AG10803 (cell line): ENCODE results near the gene PKMYT1.
"Not testable (repeated sequence)": the region's sequence is repeated elsewhere in the genome, so short reads cannot be mapped to it uniquely, and the experiment has no call there.

Source experiments
- DNase-seq: peaks from one replicate; pipeline ENCODE4 v3.0.0; 2010; ENCODE audit warnings: low read depth
- H3K4me3 ChIP-seq: 2 replicates; pipeline ENCODE4 v1.5.1; 2011; ENCODE audit warnings: mild to moderate bottlenecking, low read length, control low read depth
- TF ChIP-seq, protein P1 (sequence below): conservative IDR thresholded peaks from 2 replicates; pipeline ENCODE4 v1.5.1; 2011; ENCODE audit warnings: mild to moderate bottlenecking, low read length, control low read depth, inconsistent platforms

PKMYT1 gene

GRCh38 chr16:2929693-2930092 is 50.6 kb downstream of the PKMYT1 start:
- TF ChIP-seq, protein P1, sequence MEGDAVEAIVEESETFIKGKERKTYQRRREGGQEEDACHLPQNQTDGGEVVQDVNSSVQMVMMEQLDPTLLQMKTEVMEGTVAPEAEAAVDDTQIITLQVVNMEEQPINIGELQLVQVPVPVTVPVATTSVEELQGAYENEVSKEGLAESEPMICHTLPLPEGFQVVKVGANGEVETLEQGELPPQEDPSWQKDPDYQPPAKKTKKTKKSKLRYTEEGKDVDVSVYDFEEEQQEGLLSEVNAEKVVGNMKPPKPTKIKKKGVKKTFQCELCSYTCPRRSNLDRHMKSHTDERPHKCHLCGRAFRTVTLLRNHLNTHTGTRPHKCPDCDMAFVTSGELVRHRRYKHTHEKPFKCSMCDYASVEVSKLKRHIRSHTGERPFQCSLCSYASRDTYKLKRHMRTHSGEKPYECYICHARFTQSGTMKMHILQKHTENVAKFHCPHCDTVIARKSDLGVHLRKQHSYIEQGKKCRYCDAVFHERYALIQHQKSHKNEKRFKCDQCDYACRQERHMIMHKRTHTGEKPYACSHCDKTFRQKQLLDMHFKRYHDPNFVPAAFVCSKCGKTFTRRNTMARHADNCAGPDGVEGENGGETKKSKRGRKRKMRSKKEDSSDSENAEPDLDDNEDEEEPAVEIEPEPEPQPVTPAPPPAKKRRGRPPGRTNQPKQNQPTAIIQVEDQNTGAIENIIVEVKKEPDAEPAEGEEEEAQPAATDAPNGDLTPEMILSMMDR: no peak
- DNase-seq: no peak
- no peak overlapping the region for H3K4me3 ChIP-seq

DNA sequence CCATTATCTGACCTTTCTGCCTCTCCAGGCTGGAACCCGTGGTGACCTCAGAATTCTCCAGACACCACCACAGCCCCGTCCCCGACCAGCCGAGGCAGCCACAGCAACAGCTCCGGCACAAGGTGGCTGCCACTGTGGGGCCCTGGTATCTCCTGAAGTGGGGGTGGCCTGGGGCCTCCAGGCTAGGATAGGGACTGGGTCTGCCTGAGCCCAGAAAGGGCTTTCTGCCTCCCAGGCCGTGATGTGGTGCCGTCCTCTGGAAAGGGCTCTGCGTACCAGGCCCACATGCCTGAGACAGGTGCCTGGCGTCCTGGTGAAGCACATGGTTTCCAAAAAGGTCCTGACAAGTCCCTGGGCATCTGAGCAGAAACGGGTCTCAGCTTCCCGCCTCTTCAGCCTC is 51.5 kb downstream of the PKMYT1 start:
- no peak overlapping the region for H3K4me3 ChIP-seq
- no peak for DNase-seq
- TF ChIP-seq, protein P1: no peak

- not testable (repeated sequence) for H3K4me3 ChIP-seq, DNase-seq
These were observed 52.1 kb downstream of the PKMYT1 start for GRCh38 chr16:2928151-2928550.

GRCh38 chr16:2927010-2927646 is 53.1 kb downstream of the PKMYT1 start:
- peak; percentile 78 for DNase-seq
- TF ChIP-seq, protein P1: peak; percentile 83
- H3K4me3 ChIP-seq: peak overlapping the region; percentile 46

DNA sequence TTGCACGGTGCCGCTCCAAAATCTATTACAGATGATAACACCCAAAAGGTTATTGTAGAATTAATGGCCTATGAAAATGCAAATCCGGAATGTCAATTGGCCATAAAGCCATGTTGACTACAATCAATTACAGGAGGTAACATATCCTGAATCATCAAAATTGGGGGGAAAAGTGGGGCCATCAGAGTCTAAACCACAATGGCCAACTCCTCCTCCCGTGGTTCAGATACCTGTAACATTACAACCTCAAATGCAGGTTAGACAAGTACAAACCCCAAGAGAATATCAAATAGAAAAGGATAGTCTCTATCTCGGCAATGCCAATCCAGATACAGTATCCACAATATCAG is 53.6 kb downstream of the PKMYT1 start:
- TF ChIP-seq, protein P1: no peak
- no peak for DNase-seq
- H3K4me3 ChIP-seq: peak overlapping the region; percentile 46

- DNase-seq: no peak
- no peak overlapping the region for H3K4me3 ChIP-seq
- TF ChIP-seq, protein P1: no peak
These were observed 54.1 kb downstream of the PKMYT1 start for GRCh38 chr16:2925951-2926649.

DNA sequence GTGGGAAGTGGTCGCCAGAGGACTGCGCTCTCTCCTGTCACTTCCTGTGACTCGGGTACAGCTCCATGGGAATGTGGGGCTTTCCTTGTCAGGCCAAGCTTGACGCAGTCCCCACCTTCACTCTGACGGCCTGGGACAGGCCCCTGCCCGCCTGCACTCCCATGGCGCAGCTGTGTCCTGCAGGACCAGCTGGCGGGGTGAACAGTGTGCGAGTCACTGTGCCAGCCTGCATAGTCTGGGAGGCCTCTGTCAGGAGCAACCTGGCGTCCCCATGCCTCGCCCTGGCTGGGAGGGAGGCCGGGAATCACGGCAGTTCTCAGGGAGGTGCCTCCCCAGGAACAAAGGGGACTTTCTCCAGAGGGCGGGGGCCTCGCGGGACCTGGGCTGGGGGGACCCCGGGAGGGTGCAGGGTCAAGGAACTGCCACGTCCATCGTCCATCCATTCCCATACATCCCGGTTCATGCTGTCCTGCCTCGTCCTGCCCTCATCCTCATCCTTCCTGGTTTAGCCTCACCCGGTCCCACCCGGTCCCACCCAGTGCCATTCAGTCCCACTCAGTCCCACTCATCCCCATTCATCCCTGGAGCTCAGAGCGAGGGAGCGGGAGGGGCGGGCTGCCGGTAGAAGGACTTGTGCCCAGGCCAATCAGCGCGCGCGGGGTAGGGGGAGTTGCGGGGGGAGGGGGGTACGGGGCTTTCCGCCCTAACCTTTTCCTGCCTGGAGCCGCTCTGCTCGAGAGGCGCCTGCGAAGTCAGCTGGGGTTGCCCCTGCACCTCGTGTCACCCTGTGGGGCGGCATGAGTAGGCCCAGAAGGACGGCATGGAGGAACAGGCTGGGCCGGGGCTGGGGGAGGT is 55.1 kb downstream of the PKMYT1 start:
- DNase-seq: no peak
- TF ChIP-seq, protein P1: no peak
- no peak overlapping the region for H3K4me3 ChIP-seq
